COLO829 (cell line): ENCODE data around the gene PAX6.

Source experiments
- DNase-seq: peaks from one replicate; pipeline ENCODE4 v3.0.0; 2012; ENCODE audit warnings: low spot score

Gene PAX6

GRCh38 chr11:31797190-31798056 lies 13.7 kb downstream of the PAX6 start:
- DNase-seq: no peak

GRCh38 chr11:31796499-31797189 lies 14.5 kb downstream of the PAX6 start:
- DNase-seq: no peak

- DNase-seq: no peak
These were observed 15.2 kb downstream of the PAX6 start for GRCh38 chr11:31795706-31796498.

- no peak for DNase-seq
These were observed 16.6 kb downstream of the PAX6 start for GRCh38 chr11:31794548-31794947.

- DNase-seq: no peak
These were observed 17.9 kb downstream of the PAX6 start for GRCh38 chr11:31793264-31793663.

GRCh38 chr11:31792456-31792855 lies 18.7 kb downstream of the PAX6 start:
- no peak for DNase-seq

- no peak for DNase-seq
These were observed 19.1 kb downstream of the PAX6 start for GRCh38 chr11:31792036-31792435.

- no peak for DNase-seq
These were observed 20.5 kb downstream of the PAX6 start for GRCh38 chr11:31790649-31791048.

GRCh38 chr11:31788085-31788484 lies 23.0 kb downstream of the PAX6 start:
- no peak for DNase-seq

GRCh38 chr11:31786996-31787685 lies 24.0 kb downstream of the PAX6 start:
- no peak for DNase-seq

- DNase-seq: no peak
These were observed 26.5 kb downstream of the PAX6 start for GRCh38 chr11:31784611-31785010.

GRCh38 chr11:31783252-31783651 lies 27.9 kb downstream of the PAX6 start:
- no peak for DNase-seq

- DNase-seq: no peak
These were observed 28.9 kb downstream of the PAX6 start for GRCh38 chr11:31782257-31782656.

GRCh38 chr11:31780480-31780971 lies 30.6 kb downstream of the PAX6 start:
- no peak for DNase-seq

GRCh38 chr11:31780078-31780477 lies 31.0 kb downstream of the PAX6 start:
- DNase-seq: no peak

GRCh38 chr11:31779374-31779791 lies 31.7 kb downstream of the PAX6 start:
- no peak for DNase-seq

GRCh38 chr11:31772412-31772811 lies 38.7 kb downstream of the PAX6 start:
- no peak for DNase-seq

GRCh38 chr11:31770011-31770700 lies 41.0 kb downstream of the PAX6 start:
- DNase-seq: no peak

GRCh38 chr11:31768749-31769640 lies 42.1 kb downstream of the PAX6 start:
- no peak for DNase-seq

GRCh38 chr11:31767685-31768084 lies 43.4 kb downstream of the PAX6 start:
- DNase-seq: no peak
